GM23338 (cell line): ENCODE results near the gene TSHZ3. TPM values are rescaled to one million over a fixed set of nuclear protein-coding genes. Genes with fewer than 3 reads are reported as not detected.

ENCODE experiments used
- ATAC-seq: fragments of 200-7000 bp; cut with Tn5 transposase; 3 replicates; pipeline ENCODE4 v1.9.1; 2020
- DNase-seq: peaks from one replicate; pipeline ENCODE4 v3.0.0-alpha.2; 2015; ENCODE audit warnings: low spot score
- H2AFZ ChIP-seq: fragments of 200-600 bp; sonication (generic); 2 replicates; pipeline ENCODE4 v1.8.0; 2016; ENCODE audit warnings: antibody characterized with exemption, mild to moderate bottlenecking, moderate library complexity
- H3F3A ChIP-seq: fragments of 200-600 bp; sonication (generic); replicated peaks from 2 replicates; pipeline ENCODE4 v1.8.0; 2017; ENCODE audit warnings: antibody characterized with exemption, mixed run types, low read depth
- H3K27ac ChIP-seq: fragments of 200-600 bp; sonication (generic); 2 replicates; pipeline ENCODE4 v1.6.1; 2016; ENCODE audit warnings: low read depth
- H3K27me3 ChIP-seq: fragments of 200-600 bp; sonication (generic); 2 replicates; pipeline ENCODE4 v1.8.0; 2016; ENCODE audit warnings: mild to moderate bottlenecking, mixed run types, moderate library complexity; ENCODE audit not compliant: insufficient read depth
- H3K36me3 ChIP-seq: fragments of 200-600 bp; sonication (generic); 2 replicates; pipeline ENCODE4 v1.8.0; 2016; ENCODE audit warnings: mild to moderate bottlenecking; ENCODE audit not compliant: insufficient read depth
- H3K4me1 ChIP-seq: fragments of 200-600 bp; sonication (generic); 2 replicates; pipeline ENCODE4 v1.8.0; 2016; ENCODE audit warnings: mild to moderate bottlenecking, moderate library complexity; ENCODE audit not compliant: insufficient read depth
- H3K4me2 ChIP-seq: fragments of 200-600 bp; sonication (generic); 2 replicates; pipeline ENCODE4 v1.7.1; 2017; ENCODE audit warnings: mixed run types
- H3K4me3 ChIP-seq: fragments of 200-600 bp; sonication (generic); 2 replicates; pipeline ENCODE4 v1.6.1; 2016; ENCODE audit warnings: mixed run types
- H3K79me2 ChIP-seq: fragments of 200-600 bp; sonication (generic); replicated peaks from 2 replicates; pipeline ENCODE4 v1.8.0; 2017; ENCODE audit warnings: mild to moderate bottlenecking; ENCODE audit not compliant: insufficient read depth
- H3K9me2 ChIP-seq: fragments of 200-600 bp; sonication (generic); 2 replicates; pipeline ENCODE4 v1.8.0; 2017; ENCODE audit not compliant: insufficient read depth
- H4K20me1 ChIP-seq: fragments of 200-600 bp; sonication (generic); replicated peaks from 2 replicates; pipeline ENCODE4 v1.8.0; 2017; ENCODE audit warnings: mild to moderate bottlenecking; ENCODE audit not compliant: insufficient read depth
- H3K27ac Mint-ChIP-seq: 2 replicates; pipeline ENCODE4 v1.8.0; 2020; ENCODE audit warnings: inconsistent platforms, mild to moderate bottlenecking, moderate library complexity, mixed read lengths
- H3K27me3 Mint-ChIP-seq: 3 replicates; pipeline ENCODE4 v1.8.0; 2022; ENCODE audit warnings: low read depth, mild to moderate bottlenecking, moderate library complexity, mixed read lengths, inconsistent platforms; ENCODE audit not compliant: insufficient read depth, poor library complexity
- H3K36me3 Mint-ChIP-seq: 3 replicates; pipeline ENCODE4 v1.8.0; 2021; ENCODE audit warnings: low read depth, mild to moderate bottlenecking, inconsistent platforms, moderate library complexity, mixed read lengths
- H3K4me1 Mint-ChIP-seq: 3 replicates; pipeline ENCODE4 v1.8.0; 2020; ENCODE audit warnings: mild to moderate bottlenecking, inconsistent platforms, mixed read lengths
- H3K4me3 Mint-ChIP-seq: 3 replicates; pipeline ENCODE4 v1.8.0; 2021; ENCODE audit warnings: moderate library complexity, mild to moderate bottlenecking, inconsistent platforms, mixed read lengths
- H3K9me3 Mint-ChIP-seq: 3 replicates; pipeline ENCODE4 v1.8.0; 2020; ENCODE audit warnings: moderate library complexity, mild to moderate bottlenecking, inconsistent platforms, mixed read lengths
- EZH2 ChIP-seq: fragments of 200-600 bp; sonication (generic); IDR thresholded peaks from one replicate; pipeline ENCODE4 v1.8.0; 2017; ENCODE audit warnings: antibody characterized with exemption, mild to moderate bottlenecking, low read depth; ENCODE audit not compliant: unreplicated experiment
- JUNB ChIP-seq: IDR thresholded peaks from one replicate; pipeline ENCODE4 v1.6.1; 2016; ENCODE audit warnings: antibody characterized with exemption; ENCODE audit not compliant: unreplicated experiment
- NANOG ChIP-seq: IDR thresholded peaks from 2 replicates; pipeline ENCODE4 v1.6.1; 2016; ENCODE audit warnings: antibody characterized with exemption, borderline replicate concordance
- polyA plus RNA-seq: library from polyadenylated mRNA; unstranded; fragments of >200 nt; fragmentation: Nextera tagmentation; extraction: Ambion mirVana; gene quantifications from 2 replicates; pipeline ENCODE4 v1.2.1, GENCODE V29; 2016
- total RNA-seq: library from RNA; depleted of rRNA; stranded (reverse); fragments of >200 nt; shearing (Covaris generic); gene quantifications from 2 replicates; pipeline ENCODE4 v1.2.3, GENCODE V29; 2014
- TF ChIP-seq, protein P1 (sequence below), 2 experiments: fragments of 200-600 bp in 1 of 2; sonication (generic) in 1 of 2; conservative IDR thresholded peaks; 2 replicates each; pipeline versions ENCODE4 v1.5.1 to v1.6.1; 2016 to 2017; ENCODE audit warnings: antibody characterized with exemption in 2 of 2, low read depth in 2 of 2, mild to moderate bottlenecking in 2 of 2, moderate library complexity in 1 of 2
- TF ChIP-seq, protein P2 (sequence below): IDR thresholded peaks from 2 replicates; pipeline ENCODE4 v1.6.1; 2016; ENCODE audit warnings: antibody characterized with exemption
- TF ChIP-seq, protein P3 (sequence below): fragments of 250-450 bp; sonication (Bioruptor Pico); IDR thresholded peaks from 2 replicates; pipeline ENCODE4 v1.5.0; 2020; ENCODE audit warnings: mild to moderate bottlenecking, moderate library complexity

Gene TSHZ3
- total and polyA plus RNA-seq, 2 experiments from 2014 or later, result 3.8 to 8.9 TPM

DNA sequence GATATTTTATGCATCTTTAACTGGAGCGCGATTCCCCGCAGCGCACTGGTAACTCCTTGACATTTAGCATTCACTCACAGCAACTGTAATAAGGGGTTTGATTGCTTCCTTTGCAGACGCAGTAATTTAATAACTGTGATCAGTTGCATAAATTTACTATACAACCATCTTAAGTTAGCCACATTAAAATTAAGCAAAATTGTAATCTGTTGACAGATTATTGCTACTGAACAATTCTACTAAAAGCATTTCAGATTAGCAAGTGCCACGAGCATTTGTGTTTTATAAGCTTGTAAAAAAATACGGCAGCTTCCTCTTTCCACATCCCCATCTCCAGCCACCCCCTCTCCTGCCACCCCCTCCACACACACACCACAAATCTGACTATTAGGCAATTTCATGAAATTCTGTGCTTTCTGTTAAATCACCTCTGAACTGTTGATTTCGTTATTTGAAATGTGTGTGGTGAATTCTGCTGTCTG is 44.4 kb downstream of the TSHZ3 start:
- Histone ChIP-seq H3K4me1 (peaks cover 12% of the 10 kb centered on the region; the same call in 1 of the 2 replicates), H3K36me3 (no peaks in the 10 kb centered on the region), H2AFZ (no peak overlapping the region), H3K9me2 (no peaks in the 10 kb centered on the region; the same call in 1 of the 2 replicates), H3K4me3 (no peak overlapping the region), H3K27me3 (no peaks in the 10 kb centered on the region), H3K4me2 (no peak overlapping the region), H3F3A (no peaks in the 10 kb centered on the region), H4K20me1 (peaks cover 5% of the 10 kb centered on the region; the same call in 1 of the 2 replicates), H3K79me2 (peaks cover 11% of the 10 kb centered on the region; the same call in 1 of the 2 replicates), H3K27ac (no peak overlapping the region)
- Mint-ChIP-seq H3K4me3 (no peak overlapping the region), H3K27ac (no peak overlapping the region; the same call in 1 of the 2 replicates), H3K36me3 (no peaks in the 10 kb centered on the region), H3K27me3 (no peaks in the 10 kb centered on the region), H3K4me1 (peaks cover 13% of the 10 kb centered on the region; the same call in 2 of the 3 replicates), H3K9me3 (no peaks in the 10 kb centered on the region)
- DNase-seq (no peak), ATAC-seq (no peak)
- TF ChIP-seq NANOG, result no peak
- TF ChIP-seq, protein P1, sequence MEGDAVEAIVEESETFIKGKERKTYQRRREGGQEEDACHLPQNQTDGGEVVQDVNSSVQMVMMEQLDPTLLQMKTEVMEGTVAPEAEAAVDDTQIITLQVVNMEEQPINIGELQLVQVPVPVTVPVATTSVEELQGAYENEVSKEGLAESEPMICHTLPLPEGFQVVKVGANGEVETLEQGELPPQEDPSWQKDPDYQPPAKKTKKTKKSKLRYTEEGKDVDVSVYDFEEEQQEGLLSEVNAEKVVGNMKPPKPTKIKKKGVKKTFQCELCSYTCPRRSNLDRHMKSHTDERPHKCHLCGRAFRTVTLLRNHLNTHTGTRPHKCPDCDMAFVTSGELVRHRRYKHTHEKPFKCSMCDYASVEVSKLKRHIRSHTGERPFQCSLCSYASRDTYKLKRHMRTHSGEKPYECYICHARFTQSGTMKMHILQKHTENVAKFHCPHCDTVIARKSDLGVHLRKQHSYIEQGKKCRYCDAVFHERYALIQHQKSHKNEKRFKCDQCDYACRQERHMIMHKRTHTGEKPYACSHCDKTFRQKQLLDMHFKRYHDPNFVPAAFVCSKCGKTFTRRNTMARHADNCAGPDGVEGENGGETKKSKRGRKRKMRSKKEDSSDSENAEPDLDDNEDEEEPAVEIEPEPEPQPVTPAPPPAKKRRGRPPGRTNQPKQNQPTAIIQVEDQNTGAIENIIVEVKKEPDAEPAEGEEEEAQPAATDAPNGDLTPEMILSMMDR (conservative IDR thresholded peaks at IDR 0.05; ENCODE audit: low read depth in 2 of 2), result no peak
- TF ChIP-seq JUNB, result no peak
- TF ChIP-seq, protein P2, sequence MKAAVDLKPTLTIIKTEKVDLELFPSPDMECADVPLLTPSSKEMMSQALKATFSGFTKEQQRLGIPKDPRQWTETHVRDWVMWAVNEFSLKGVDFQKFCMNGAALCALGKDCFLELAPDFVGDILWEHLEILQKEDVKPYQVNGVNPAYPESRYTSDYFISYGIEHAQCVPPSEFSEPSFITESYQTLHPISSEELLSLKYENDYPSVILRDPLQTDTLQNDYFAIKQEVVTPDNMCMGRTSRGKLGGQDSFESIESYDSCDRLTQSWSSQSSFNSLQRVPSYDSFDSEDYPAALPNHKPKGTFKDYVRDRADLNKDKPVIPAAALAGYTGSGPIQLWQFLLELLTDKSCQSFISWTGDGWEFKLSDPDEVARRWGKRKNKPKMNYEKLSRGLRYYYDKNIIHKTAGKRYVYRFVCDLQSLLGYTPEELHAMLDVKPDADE, result no peak
- no peak for TF ChIP-seq EZH2
- TF ChIP-seq, protein P3, sequence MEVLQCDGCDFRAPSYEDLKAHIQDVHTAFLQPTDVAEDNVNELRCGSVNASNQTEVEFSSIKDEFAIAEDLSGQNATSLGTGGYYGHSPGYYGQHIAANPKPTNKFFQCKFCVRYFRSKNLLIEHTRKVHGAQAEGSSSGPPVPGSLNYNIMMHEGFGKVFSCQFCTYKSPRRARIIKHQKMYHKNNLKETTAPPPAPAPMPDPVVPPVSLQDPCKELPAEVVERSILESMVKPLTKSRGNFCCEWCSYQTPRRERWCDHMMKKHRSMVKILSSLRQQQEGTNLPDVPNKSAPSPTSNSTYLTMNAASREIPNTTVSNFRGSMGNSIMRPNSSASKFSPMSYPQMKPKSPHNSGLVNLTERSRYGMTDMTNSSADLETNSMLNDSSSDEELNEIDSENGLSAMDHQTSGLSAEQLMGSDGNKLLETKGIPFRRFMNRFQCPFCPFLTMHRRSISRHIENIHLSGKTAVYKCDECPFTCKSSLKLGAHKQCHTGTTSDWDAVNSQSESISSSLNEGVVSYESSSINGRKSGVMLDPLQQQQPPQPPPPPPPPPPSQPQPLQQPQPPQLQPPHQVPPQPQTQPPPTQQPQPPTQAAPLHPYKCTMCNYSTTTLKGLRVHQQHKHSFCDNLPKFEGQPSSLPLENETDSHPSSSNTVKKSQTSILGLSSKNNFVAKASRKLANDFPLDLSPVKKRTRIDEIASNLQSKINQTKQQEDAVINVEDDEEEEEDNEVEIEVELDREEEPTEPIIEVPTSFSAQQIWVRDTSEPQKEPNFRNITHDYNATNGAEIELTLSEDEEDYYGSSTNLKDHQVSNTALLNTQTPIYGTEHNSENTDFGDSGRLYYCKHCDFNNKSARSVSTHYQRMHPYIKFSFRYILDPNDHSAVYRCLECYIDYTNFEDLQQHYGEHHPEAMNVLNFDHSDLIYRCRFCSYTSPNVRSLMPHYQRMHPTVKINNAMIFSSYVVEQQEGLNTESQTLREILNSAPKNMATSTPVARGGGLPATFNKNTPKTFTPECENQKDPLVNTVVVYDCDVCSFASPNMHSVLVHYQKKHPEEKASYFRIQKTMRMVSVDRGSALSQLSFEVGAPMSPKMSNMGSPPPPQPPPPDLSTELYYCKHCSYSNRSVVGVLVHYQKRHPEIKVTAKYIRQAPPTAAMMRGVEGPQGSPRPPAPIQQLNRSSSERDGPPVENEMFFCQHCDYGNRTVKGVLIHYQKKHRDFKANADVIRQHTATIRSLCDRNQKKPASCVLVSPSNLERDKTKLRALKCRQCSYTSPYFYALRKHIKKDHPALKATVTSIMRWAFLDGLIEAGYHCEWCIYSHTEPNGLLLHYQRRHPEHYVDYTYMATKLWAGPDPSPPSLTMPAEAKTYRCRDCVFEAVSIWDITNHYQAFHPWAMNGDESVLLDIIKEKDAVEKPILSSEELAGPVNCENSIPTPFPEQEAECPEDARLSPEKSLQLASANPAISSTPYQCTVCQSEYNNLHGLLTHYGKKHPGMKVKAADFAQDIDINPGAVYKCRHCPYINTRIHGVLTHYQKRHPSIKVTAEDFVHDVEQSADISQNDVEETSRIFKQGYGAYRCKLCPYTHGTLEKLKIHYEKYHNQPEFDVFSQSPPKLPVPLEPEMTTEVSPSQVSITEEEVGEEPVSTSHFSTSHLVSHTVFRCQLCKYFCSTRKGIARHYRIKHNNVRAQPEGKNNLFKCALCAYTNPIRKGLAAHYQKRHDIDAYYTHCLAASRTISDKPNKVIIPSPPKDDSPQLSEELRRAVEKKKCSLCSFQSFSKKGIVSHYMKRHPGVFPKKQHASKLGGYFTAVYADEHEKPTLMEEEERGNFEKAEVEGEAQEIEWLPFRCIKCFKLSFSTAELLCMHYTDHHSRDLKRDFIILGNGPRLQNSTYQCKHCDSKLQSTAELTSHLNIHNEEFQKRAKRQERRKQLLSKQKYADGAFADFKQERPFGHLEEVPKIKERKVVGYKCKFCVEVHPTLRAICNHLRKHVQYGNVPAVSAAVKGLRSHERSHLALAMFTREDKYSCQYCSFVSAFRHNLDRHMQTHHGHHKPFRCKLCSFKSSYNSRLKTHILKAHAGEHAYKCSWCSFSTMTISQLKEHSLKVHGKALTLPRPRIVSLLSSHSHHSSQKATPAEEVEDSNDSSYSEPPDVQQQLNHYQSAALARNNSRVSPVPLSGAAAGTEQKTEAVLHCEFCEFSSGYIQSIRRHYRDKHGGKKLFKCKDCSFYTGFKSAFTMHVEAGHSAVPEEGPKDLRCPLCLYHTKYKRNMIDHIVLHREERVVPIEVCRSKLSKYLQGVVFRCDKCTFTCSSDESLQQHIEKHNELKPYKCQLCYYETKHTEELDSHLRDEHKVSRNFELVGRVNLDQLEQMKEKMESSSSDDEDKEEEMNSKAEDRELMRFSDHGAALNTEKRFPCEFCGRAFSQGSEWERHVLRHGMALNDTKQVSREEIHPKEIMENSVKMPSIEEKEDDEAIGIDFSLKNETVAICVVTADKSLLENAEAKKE (CRISPR knock-in tag), result no peak
